Tibial nerve (tissue), 4 donors: ENCODE measurements around the gene SBK2. TPM values are rescaled to one million over a fixed set of nuclear protein-coding genes. Genes with fewer than 3 reads are reported as not detected.
A peak's percentile ranks its signal among the peaks of the same experiment; 100 is the strongest.

Experiments used
- DNase-seq, 2 donors: peaks; one replicate each; pipeline ENCODE4 v3.0.0-alpha.2; 2019; ENCODE audit warnings: low spot score in 2 of 2
- H3K27ac ChIP-seq, 4 donors: fragments of 200-600 bp; sonication (generic) in 3 of 4; one replicate each; pipeline ENCODE4 v1.5.1; 2017 to 2019; ENCODE audit warnings: mild to moderate bottlenecking in 1 of 4
- H3K27me3 ChIP-seq, 2 donors: fragments of 200-600 bp; sonication (generic) in 1 of 2; one replicate each; pipeline versions ENCODE4 v1.5.1 to v1.6.0; 2017 to 2019
- H3K36me3 ChIP-seq, 3 donors: fragments of 200-600 bp; sonication (generic); one replicate each; pipeline ENCODE4 v1.5.1; 2018 to 2019
- H3K4me1 ChIP-seq, 4 donors: fragments of 200-600 bp; sonication (generic) in 3 of 4; one replicate each; pipeline ENCODE4 v1.5.1; 2017 to 2019
- H3K4me3 ChIP-seq, 4 donors: fragments of 200-600 bp; sonication (generic) in 3 of 4; one replicate each; pipeline ENCODE4 v1.5.1; 2017 to 2019; ENCODE audit warnings: mild to moderate bottlenecking in 1 of 4, moderate library complexity in 1 of 4
- H3K9me3 ChIP-seq, 4 donors: fragments of 200-600 bp; sonication (generic) in 3 of 4; one replicate each; pipeline ENCODE4 v1.5.1; 2017 to 2019
- EP300 ChIP-seq, 2 donors: sonication (generic); formaldehyde crosslinking; IDR thresholded peaks; one replicate each; pipeline ENCODE4 v1.6.1; 2017; ENCODE audit warnings: antibody characterized with exemption in 2 of 2, mild to moderate bottlenecking in 1 of 2
- POLR2A ChIP-seq, 2 donors: fragments of 450-650 bp; IDR thresholded peaks; one replicate each; pipeline ENCODE4 v1.6.1; 2017; ENCODE audit warnings: antibody characterized with exemption in 2 of 2, mild to moderate bottlenecking in 2 of 2, moderate library complexity in 2 of 2
- WGBS, 2 donors: methylation state at CpG; one replicate each; pipeline ENCODE4 v1.1.5; 2018; 5-methylcytosine and 5-hydroxymethylcytosine counted together
- total RNA-seq, 4 donors: library from RNA; depleted of rRNA; stranded (reverse); fragments of >200 nt; gene quantifications; one replicate each; pipeline ENCODE4 v1.1.0, GENCODE V29; 2016
- TF ChIP-seq, protein P1 (sequence below), 5 experiments: fragments of 200-600 bp in 3 of 5; fragments of 450-650 bp in 2 of 5; sonication (generic) in 3 of 5; IDR thresholded peaks; one replicate each; pipeline ENCODE4 v1.5.1; 2016 to 2019; ENCODE audit warnings: antibody characterized with exemption in 5 of 5, mild to moderate bottlenecking in 3 of 5, moderate library complexity in 2 of 5

Gene SBK2
- total RNA-seq, 4 donors from 2014 or later: not detected

DNA sequence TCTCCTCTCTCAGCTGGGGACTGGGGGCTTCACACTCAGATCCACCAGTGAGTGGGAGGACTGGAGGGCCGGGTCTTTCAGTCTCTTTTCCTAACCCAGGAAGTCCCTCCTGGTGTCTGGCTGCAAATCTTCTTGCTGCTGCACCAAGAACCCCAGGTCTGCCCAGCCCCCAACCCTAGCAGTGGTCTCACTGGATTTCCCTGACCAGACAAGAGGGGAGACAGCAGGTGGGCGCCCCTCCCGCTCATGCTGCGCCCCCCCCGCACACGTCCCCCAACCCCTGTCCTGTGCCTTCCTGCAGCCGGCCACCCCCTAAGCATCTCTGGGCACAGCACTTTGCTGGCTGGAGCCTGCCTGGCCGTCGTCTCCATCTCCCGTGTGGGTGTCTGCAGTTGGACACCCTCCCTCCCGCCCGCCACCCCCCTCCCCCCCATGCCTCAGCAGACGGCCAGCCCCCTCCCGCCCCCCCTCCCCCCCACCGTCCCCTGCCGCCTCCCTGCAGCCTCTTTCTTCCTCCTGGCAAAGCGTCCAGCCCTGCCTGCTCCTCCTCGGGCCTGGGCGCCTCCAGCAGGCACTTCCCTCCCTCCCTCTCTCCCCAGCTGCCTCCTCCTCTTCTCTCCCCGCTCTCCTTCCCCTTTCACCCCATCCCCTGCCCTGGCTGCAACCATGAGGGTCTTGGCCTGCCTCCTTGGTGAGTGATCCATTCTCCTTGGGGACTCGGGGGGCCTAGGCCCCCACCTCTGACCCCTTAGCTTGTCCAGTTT, 48.8 kb downstream of the SBK2 start, which contains the start of gene SSC5D:
TSS of gene SSC5D (plus strand) at position 513 of the 764 bp plus-strand sequence. CDS start at position 667, 154 bp downstream.
- no peaks in the 10 kb centered on the region for H3K27me3 ChIP-seq
- H3K9me3 ChIP-seq: no peaks in the 10 kb centered on the region
- DNase-seq: no peak
- no peak within 1 kb of the TSS for H3K4me3 ChIP-seq
- WGBS, 2 donors: 4 to 12% methylated on average over 10 to 20 of the region's 21 CpGs
- TF ChIP-seq POLR2A (IDR thresholded peaks at IDR 0.05): no peak
- TF ChIP-seq EP300 (IDR thresholded peaks at IDR 0.05): no peak
- TF ChIP-seq, protein P1, sequence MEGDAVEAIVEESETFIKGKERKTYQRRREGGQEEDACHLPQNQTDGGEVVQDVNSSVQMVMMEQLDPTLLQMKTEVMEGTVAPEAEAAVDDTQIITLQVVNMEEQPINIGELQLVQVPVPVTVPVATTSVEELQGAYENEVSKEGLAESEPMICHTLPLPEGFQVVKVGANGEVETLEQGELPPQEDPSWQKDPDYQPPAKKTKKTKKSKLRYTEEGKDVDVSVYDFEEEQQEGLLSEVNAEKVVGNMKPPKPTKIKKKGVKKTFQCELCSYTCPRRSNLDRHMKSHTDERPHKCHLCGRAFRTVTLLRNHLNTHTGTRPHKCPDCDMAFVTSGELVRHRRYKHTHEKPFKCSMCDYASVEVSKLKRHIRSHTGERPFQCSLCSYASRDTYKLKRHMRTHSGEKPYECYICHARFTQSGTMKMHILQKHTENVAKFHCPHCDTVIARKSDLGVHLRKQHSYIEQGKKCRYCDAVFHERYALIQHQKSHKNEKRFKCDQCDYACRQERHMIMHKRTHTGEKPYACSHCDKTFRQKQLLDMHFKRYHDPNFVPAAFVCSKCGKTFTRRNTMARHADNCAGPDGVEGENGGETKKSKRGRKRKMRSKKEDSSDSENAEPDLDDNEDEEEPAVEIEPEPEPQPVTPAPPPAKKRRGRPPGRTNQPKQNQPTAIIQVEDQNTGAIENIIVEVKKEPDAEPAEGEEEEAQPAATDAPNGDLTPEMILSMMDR (IDR thresholded peaks at IDR 0.05): no peak
- peaks cover 0 to 8% (median 0%) of the 10 kb centered on the region in 3 donors for H3K36me3 ChIP-seq
- peaks cover 0 to 92% (median 45%) of the 10 kb centered on the region in 4 donors for H3K4me1 ChIP-seq
- H3K27ac ChIP-seq: peak within 1 kb of the TSS; percentile 71 to 97 (median 90)

DNA sequence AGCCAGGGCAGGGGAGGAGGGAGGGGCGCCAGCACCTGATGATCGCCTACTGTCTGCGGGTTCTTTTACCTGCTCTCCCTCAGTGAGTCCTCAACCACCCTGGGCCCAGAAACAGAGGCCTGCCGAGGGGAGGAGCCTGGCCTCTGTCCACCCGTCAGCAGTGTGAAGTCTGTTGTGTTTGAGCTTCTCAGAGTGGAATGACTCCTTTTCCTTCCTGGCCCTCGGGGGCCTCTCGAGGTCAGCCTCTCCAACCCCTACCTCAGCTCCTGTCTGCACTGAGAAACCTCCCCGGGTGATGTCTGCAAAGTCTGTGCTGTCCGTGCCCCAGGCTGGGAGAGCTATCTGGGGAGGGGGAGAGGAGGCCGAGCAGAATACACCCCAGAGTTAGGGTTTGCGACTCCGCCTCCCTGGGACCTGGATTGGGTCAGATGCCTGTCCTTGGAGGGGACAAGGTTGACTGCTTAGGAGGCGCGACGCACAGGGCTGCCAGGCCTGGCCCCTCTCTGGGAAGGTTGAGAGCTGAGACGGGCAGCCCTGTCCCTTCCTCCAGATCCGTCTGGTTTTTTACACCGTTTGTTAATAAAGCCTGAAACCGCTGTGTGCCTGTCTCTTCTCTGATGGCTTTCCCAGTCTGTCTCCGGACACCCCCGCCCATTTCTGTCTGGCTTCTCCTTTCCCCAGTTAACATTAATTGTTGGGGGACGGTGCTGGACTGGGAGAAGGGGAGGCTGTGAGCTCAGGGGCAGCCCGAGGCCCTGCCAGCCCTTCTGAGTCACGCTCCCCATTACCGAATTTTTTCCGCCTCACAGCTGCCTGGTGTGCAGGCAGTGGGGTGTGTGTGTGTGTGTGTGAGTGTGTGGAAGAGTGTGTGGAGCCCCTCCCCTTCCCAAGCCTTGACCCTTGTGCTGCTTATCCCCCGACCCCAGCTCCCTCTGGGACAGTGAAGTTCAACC, 49.7 kb downstream of the SBK2 start:
- DNase-seq: peak; percentile 57 to 74
- H3K4me1 ChIP-seq: peaks cover 0 to 85% (median 45%) of the 10 kb centered on the region in 4 donors
- peaks cover 0 to 16% (median 0%) of the 10 kb centered on the region in 3 donors for H3K36me3 ChIP-seq
- 20 to 24% methylated on average over 18 to 26 of the region's 27 CpGs for WGBS, 2 donors
- no peaks in the 10 kb centered on the region for H3K9me3 ChIP-seq
- TF ChIP-seq, protein P1 (IDR thresholded peaks at IDR 0.05): no peak
- TF ChIP-seq POLR2A (IDR thresholded peaks at IDR 0.05): peak in 1 of 2 donors; percentile 5
- peak in 1 of 2 donors; percentile 46 for TF ChIP-seq EP300 (IDR thresholded peaks at IDR 0.05)
- H3K27ac ChIP-seq: peak overlapping the region; percentile 68 to 97 (median 90)
- no peak overlapping the region for H3K4me3 ChIP-seq
- H3K27me3 ChIP-seq: no peaks in the 10 kb centered on the region

DNA sequence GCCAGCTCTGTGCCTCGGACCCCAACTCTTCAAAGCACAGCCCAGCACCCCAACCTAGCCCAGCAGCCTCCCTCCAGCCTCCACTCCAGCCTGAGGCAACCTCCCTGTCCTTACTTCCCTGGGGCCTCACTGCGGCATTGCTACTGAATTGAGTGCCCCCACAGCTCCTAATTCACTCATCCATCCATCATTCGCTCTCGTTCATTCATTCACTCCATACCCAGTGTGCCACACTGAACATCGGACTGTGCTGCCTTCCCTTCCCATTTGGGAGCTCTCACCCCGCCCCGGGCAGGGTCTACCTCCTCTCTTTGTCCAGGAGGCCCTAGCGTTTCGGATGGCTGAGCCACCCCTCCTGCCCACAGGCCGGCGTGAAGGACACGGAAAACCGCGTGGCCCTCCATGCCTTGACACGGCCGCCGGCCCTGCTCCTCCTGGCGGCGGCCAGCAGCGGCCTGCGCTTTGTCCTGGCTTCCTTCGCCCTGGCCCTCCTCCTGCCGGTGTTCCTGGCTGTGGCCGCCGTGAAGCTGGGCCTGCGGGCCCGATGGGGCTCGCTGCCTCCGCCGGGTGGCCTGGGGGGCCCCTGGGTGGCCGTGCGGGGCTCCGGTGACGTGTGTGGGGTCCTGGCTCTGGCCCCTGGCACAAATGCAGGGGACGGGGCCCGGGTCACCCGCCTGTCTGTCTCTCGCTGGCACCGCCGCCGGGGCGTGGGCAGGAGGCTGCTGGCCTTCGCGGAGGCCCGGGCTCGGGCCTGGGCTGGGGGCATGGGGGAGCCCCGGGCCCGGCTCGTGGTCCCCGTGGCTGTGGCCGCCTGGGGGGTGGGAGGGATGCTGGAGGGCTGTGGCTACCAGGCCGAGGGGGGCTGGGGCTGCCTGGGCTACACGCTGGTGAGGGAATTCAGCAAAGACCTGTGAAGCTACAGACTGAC, 50.6 kb downstream of the SBK2 start:
- H3K27ac ChIP-seq: peak overlapping the region; percentile 68 to 97 (median 90)
- no peak for DNase-seq
- H3K4me3 ChIP-seq: peak overlapping the region in 1 of 4 donors; percentile 12

DNA sequence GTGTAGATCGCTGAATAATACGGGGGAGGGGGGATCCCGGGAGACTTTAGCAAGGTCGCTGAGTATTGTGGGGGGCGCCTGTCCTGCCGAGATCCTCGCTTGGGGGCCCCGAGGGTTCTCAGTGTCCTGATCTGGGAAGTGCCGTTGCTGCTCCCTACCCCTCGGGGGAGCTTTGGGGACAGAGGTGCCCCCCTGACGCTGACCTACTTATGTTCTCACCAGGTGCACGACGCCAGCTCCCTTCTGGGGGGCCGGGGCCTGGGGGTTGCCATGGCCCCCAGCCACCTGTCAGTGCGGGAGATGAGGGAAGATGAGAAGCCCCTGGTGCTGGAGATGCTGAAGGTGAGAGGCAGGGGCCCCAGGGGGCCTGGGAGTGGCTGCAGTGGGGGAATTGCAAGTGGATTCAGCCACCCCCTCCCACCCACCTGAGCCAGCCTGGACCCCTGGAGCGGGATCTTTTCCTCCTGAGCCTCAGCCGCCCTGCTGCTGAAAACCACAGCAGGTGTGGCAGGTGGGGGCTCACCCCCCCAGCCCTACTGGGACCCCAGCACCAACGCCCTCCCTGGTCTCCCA, 51.4 kb downstream of the SBK2 start:
- peak overlapping the region; percentile 44 to 78 (median 61) for H3K4me3 ChIP-seq
- no peaks in the 10 kb centered on the region for H3K27me3 ChIP-seq
- H3K36me3 ChIP-seq: peaks cover 0 to 31% (median 0%) of the 10 kb centered on the region in 3 donors
- no peak for TF ChIP-seq EP300 (IDR thresholded peaks at IDR 0.05)
- TF ChIP-seq, protein P1 (IDR thresholded peaks at IDR 0.05): no peak
- no peak for TF ChIP-seq POLR2A (IDR thresholded peaks at IDR 0.05)
- DNase-seq: no peak
- 30 to 44% methylated on average over 11 to 15 of the region's 18 CpGs for WGBS, 2 donors
- H3K4me1 ChIP-seq: peaks cover 0 to 67% (median 39%) of the 10 kb centered on the region in 4 donors
- H3K9me3 ChIP-seq: no peaks in the 10 kb centered on the region
- H3K27ac ChIP-seq: peak overlapping the region; percentile 84 to 97 (median 90)

More for the DNA sequence above, 50.6 kb downstream of the SBK2 start:
- TF ChIP-seq, protein P1 (IDR thresholded peaks at IDR 0.05): peak in 1 of 5 experiments; percentile 50
- no peak for TF ChIP-seq POLR2A (IDR thresholded peaks at IDR 0.05)
- 66 to 69% methylated on average over 21 to 32 of the region's 53 CpGs for whole genome bisulfite sequencing, 2 donors
- peaks cover 0 to 75% (median 44%) of the 10 kb centered on the region in 4 donors for H3K4me1 ChIP-seq
- H3K36me3 ChIP-seq: peaks cover 0 to 26% (median 0%) of the 10 kb centered on the region in 3 donors
- H3K9me3 ChIP-seq: no peaks in the 10 kb centered on the region
- H3K27me3 ChIP-seq: no peaks in the 10 kb centered on the region
